GM19455 (cell line): ENCODE data around the gene CMBL.

ENCODE experiments used
- ATAC-seq: cut with Tn5 transposase; IDR thresholded peaks from one replicate; pipeline ENCODE4 v1.9.1; 2021; ENCODE audit not compliant: unreplicated experiment

CMBL gene

DNA sequence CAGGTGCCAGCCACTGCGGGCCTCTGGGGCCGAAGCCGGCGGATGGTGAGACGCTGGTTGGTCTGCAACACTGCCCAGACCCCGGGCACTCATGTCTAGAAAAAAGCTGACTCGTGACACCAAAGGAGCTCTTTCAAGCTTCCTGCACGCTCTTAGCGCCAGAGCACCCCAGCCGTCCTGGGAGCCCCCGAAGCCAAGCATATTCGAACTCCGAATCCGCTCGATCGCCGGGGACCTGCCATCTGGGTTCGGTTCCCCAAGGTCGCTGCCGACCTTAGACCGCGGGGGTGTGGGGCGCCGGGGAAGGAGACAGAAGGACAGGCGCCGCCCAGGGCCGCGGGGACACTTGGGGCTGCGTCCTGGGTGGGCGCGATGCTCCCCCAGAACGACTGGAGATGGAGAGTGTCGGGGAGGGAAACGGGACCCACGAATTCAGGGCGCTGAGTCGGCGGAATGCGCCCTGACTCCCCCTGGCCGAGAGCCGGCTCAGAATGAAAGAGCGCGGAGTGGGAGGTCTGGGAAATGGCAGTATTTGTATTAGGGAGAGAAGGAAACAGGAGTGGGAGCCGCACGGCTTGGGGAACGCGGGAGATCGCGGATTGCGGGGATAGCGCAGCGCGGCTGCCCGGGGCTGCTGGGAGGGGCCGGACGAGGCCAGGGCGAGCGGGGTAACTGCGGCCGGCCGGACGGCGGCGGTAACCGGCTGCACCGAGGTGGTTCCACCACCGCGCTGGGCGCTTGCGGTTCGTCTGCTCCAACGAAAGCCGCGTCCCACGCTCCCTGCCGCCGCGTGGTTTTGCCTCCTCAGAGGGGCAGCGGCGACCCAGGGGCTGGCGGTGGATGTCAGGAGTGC, 25.7 kb upstream of the CMBL start:
- ATAC-seq = no peak

DNA sequence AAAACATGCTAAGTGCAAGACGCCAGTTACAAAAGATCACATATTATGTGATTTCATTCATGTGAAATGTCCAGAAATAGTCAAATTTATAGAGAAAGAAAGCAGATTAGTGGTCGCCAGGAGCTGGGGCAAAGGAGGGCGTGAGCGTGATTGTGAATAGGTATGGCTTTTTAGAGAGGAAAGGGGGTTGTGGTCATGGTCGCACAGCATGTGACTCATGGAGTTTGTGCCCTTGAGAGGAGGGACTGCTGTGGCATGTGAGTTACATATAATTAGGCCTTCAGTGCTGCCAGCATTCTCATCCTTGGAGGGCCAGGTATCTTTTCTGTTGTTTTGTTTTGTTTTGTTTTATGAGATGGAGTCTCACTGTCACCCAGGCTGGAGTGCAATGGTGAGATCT, 24.6 kb upstream of the CMBL start:
- ATAC-seq = no peak

DNA sequence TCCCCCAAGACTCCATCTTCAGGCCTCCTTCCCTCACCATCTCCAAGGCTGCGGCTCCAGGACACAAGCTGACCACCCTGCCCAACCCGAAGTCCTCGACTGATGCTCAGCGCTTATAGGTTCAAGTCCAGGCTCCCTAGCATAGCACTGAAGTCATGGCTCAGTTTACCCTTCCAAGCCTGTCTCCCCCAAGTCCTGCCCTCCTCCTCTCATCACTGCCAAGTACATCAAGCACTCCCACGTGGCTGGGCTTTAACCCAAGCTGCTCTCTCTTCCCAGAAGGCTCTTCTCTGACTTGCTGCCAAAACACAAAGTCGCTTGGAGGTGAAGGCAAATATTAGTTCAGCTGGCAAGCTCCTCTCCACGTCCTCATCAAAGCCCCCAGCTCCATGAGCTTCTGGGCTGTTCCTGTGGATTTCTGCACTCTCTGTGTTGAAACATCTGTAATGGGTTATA, 23.7 kb upstream of the CMBL start:
- no peak for ATAC-seq

DNA sequence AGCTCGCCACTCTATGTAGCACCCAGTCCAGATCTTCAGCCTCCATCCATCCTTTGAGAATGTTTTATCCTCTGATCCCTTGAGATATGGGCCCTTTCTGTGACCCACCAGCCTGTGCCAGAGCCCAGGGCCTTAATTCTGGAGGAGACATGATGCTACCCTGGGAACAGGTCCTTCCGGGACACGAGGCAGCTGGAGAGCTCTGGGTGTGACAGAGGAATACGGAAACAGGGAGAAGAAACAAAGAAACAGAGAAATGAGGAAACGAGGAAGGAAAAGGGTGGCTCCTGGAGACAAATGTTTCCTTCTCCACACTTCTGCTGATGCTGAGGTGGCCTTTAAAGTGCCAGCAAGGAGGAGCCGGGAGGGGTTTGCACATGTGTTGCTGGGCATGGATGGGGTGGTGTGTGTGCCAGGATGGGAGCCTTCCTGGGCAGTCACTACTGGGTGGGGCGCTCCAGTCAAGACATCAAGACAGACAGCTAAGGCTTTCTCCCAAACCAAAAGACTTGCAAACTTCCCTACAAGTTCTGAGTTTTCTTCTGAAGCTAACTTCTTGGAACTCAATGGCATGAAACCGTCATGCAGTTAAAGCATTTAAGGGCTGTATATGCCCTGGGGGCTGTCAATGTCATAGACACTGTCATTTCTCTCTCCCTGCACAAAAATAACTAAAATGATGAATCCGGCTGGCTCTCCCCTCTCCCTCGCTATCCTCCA, 23.0 kb upstream of the CMBL start:
- no peak for ATAC-seq

DNA sequence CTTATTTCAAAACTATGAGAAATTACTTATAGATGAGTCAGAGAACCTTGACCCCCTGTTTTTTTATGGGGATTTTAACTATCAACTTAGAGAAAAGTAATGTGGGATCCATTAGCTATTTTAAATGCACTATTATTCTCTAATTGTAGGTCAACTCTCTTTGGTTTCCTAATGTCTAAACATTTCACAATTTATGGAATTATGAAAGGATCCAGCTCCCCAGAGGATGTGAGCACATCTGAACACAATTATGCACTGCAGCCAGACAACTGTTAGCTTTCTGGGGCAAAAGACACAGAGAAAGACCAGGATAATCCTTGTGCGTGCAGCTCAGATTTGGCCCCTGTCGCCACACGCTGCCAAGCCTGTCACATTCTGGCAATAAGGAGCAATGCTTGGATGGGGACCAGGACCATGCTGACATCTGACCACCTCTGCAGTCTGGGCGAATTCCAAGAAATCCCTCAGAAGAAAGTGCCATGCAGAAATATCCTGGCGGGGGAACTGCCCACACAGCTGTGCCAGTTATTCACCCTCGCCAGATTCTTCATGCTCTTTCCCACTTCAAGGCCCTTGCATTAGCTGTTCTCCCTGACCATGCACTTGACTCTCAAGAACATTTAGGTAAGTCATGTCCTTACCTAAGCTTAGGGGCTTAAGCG, 22.2 kb upstream of the CMBL start:
- ATAC-seq = no peak

DNA sequence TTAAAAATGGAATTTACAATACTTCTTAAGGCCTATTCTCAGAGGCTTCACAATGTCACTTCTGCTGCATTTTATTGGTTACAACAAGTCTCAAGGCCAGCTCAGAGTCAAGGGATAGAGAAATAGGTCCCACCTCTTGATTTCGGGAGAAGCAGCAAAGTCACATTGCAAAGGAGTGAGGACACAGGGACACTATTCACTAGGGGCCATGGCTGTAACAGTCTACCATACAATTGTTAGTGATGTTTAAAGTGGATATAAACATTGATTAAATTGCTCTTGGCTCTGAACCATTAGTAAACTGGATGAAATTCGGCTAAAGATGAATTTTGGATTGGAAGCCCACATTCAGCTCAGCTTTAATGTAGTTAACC, 21.7 kb upstream of the CMBL start:
- ATAC-seq = no peak

DNA sequence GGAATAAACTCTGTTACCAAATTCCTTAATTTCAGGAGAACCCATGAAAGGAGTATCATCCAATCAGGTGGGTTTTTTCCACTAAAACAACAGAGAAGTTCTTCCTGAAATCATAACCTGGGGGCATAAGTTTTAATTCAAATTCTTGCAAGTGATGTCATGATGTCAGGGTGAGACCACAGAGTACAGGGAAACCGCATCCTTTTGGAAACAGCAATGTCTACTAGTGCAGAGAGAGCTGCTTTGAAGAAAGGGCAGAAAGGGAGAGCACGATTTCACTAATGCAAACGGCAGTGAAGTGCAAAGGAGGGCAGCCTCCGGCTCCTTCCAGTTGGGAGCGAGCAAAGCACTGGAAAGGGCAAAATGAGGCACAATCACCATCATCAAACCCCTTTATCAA, 20.6 kb upstream of the CMBL start:
- no peak for ATAC-seq

DNA sequence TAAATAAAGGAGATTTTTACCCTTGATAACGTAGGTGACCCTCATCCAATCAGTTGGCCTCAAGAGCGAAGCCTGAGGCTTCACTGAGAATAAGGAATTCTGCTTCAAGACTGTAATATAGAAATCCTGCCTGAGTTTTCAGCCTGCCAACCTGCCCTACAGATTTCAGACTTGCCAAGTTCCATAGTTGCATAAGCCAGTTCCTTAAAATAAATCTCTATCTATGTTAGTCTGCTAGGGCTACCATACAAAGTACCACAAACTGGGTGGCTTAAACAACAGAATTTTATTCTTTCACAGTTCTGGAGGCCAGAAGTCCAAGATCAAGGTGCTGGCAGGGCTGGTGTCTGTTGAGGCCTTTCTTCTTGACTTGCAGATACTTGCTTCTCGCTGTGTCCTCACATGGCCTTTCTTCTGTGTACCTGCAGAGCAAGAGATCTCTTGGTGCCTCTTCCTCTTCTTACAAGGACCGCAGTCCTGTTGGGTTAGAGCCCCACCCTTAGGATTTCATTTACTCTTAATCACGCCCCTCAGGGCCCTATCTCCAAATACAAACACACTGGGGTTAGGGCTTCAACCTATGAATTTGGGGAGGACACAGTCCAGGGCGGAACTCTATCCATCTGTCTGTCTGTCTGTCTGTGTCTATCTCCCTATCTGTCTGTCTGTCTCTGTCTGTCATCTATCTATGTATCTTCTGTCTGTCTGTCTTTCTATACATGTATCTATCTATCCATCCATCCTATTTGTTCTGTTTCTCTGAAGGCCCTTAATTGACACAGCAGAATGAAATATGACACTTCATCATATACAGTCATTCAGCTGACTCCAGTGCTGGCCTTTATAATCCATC, 17.0 kb upstream of the CMBL start:
- no peak for ATAC-seq

DNA sequence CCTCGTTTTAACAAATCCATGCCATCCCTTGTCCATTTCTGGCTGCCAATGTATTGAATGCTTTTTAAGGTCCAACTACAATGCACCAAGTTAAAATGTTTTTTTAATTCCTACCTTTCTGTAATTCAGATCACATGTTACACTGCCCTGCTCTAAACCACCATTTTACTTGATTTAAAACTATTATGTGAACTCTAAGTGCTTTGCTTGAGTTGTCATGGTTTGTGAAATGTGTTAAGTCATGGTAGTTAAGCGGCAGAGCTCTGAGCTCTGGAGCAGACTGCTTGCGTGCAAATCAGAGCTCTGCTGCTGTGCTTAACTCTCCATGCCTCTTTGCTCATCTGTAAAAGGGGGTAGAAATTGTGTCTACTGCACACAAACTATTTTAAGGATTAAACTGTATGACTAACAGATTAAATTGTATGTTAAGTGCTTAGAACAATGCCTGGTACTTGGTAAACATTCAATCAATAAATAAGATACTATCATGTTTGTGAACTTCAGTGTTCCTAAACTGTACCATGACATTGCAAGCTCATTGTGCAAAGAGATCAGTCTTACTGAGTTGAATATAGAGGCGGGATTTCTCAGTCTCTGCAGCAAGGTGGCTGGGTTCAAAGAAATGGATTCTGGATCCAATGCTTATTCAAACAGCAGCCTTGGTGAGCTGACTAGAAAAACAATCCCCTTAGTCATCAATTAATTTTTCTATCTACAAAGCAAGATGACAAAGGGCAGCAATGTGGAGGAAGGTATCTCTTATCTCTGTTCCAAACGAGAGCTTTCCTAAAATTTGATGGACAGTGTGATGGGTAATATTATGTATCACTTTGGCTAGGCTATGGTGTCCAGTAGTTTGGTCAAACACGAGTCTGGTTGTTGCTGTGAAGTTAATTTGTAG, 16.1 kb upstream of the CMBL start:
- ATAC-seq = no peak

DNA sequence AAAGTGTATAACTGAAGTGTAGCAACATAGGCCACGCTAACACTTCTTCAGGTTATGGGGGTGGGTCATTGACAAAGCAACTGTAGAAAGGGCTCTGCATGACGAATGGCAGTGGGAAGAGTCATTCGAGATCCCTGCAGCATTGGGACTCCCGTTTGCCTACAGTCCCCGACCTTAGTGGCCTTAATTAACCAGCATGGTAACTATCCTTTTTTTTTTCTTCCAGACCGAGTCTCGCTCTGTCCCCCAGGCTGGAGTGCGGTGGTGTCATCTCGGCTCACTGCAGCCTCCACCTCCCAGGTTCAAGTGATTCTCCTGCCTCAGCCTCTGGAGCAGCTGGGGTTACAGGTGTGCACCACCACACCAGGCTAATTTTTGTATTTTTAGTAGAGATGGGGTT, 14.2 kb upstream of the CMBL start:
- no peak for ATAC-seq

DNA sequence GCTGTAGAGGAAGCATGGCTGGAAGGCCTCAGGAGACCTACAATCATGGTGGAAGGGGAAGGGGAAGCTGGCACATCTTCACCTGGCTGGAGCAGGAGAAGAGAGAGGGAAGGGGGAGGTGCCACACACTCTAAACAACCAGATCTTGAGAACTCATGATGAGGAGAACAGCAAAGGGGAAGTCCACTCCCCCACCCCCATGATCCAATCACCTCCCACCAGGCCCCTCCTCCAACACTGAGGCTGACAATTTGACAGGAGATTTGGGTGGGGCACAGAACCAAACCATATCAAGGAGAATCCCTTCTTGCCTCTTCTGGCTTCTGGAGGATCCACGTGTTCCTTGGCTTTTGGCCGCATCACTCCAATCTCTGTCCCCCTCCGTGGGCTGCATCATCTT, 13.1 kb upstream of the CMBL start:
- no peak for ATAC-seq

DNA sequence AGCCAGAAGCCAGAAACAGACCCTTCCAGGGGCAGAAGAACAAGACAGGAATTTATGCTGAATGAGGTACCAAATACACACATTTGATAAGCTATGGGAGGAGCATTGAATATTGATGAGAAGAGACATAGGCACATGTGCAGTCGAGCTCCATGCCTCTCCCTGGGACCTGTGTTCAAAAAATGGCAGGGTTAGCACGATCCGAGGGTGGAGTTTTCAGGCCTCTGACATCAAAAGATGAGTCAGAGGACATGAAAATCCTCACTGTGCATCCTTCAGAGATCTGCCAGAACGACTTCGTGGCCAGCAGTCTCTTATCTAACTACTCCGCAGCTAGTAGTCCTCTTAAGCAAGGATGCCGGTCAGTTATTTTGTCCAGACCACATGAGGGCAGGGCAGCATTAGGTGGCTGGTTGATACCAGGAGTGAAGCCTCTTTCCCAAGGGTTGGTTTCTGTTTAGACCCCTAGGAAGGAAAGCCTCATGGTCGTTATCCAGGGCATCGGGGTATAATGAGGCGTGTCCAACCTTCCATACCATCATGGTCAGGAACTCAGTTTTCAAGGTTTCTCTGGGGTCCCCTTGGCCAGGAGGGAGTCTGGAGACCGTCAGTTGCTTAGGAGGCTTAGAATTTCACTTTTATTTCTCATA, 11.6 kb upstream of the CMBL start:
- ATAC-seq = no peak

DNA sequence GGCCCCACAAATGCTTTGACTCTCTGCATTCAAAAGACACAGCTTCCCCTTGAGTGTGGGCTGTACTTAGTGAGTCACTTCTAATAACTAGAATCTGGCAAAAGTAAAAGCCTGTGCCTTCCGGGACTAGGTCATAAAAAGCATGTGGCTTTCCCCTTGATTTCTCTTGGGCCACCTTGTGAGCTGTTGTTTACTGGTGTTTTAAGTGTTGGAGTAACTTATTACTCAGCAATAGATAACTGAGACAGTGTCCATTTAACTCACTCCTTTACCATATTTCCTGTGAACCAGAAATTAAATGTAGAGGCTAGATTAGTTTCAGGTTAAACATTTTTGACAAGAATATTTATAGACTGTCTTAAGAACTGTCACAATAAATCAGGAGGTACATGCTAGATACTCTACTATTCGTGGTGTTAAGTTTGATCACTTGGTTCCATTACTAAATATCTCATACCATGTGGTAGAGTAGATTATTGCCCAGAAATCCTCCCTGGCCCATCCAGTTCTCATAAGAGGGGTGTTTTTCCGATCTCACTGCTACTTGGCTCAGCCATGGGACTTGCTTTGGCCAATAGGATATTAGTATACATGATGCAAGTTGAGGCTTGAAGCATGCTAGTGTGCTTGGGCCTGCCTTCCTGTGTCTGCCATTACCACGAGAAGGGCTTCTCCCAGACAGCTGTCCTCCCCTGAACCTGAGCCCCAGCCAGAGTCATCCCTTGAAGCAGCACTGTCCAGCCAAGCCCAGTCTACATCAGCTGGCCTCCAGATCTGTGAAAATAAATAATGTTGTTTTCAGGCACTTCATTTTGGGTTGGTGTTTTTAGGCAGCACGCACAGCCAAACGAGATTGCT, 10.4 kb upstream of the CMBL start:
- peak; percentile 70 for ATAC-seq

DNA sequence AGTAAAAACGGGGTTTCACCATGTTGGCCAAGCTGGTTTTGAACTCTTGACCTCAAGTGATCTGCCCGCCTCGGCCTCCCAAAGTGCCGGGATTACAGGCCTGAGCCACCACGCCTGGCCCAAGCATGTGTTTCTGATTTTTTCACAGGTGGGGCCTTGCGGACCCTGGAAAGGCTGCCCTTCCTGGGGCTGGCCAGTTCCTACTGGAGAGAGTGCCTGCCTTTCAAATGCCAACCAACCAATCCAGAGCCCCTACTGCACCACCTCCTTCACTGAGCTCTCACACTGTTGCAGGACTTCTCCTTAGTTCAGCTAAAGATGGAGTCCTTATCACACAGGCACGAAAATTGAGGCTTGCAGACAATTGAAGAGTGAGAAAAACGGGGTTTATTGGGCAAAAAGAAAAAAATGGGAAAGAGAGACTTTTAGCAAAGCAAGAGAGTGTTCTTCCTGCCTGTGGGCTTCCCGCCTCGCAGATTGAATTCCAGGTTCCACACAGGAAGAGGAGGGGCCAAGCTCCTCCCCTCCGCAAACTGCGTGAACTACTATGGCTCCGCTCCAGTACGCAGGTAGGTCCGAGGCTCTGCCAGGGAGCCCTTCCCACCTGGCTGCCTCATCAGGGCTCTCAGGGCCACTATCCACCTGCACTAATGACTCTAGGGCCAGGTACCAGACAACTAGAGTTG, 8.3 kb upstream of the CMBL start:
- ATAC-seq = no peak

DNA sequence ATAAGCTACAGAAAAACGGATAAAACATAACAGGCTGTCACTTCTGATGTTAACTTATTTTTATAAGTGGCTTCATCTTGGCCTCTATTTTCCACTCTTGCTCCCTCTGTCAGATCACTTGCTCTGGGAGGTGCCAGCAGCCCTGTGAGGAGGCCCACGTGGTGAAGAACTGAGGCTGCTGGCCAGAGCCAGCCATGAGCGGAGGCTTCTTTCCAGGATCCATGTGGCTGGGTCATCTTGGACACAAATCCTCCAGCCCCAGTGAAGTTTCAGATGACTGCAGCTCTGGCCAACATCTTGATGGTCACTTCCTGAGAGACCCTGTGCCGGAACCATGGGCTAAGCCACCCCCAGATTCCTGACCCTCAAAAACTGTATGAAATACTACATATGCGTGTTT, 7.5 kb upstream of the CMBL start:
- no peak for ATAC-seq

DNA sequence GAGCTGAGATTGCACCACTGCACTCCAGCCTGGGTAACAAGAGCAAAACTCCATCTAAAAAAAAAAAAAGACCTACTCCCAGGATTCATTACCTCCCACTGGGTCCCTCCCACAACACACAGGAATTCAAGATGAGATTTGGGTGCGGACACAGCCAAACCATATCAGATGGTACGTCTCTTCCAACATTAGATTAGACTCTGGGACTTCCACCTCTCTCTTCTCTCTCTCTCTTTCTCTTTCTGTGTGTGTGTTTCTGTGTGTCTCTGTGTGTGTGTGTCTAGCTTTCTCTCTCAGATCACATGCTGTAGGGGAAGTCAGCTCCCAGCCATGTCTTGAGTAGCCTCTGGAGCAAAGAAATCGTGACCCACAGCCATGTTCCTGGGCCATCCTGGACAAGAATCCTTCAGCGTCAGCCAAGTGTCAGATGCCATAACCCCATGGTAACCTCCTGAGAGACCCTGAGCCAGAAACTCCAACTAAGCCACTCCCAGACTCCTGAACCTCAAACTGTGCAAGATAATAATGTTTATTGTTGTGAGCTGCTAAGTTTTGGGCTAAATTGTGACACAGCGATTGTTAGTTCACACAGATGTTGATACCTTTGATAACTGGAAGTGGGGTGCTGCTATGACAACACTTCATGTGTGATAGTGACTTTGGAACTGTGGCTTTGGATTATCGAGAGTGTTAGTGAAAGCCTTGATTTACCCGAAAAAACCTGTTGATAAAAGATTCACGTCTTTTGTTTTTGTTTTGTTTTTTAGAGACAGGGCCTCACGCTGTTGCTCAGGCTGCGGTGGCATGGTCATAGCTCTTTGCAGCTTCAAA, 4.1 kb upstream of the CMBL start:
- no peak for ATAC-seq
